Ramos (cell line): ENCODE results near the gene TRERF1.

ENCODE experiments used
- in situ Hi-C: fragments of 300-500 bp; cut with MboI; formaldehyde crosslinking; loops from one replicate; pipeline ENCODE4 v1.14.3; 2022; ENCODE audit warnings: low sequenced_read_pairs; ENCODE audit not compliant: unreplicated experiment

The TRERF1 gene

DNA sequence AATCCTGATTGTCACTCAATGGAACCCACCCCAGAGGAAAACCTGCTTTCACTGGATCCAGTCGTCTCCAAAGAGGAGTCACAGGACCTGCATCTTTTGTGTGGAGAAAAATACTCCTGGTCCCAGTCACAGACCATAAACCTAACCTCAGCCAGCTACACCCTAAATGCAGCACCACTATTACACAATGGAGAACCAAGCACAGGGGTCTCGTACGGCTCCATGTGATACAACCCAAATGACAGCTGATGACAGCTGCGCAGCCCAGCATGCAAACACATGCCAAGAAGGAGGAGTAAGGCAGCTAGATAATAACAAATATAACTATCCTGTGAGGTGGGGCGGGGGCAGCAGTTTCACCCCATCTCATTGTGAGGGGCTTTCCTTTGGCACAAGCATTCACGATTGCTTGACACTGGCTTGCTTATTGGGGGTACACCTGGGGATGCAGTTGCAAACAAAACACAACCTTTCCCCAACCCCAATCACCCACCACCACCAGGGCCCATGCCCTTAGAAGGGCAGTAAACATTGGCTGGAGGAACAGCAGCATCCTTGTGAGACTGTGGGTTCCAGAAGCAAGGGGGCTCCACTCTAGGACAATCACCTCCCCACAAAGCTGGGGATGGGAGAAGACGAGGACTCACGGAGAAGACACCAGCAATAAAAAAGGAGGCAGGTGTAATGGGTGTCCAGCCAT lies 51.5 kb downstream of the TRERF1 start:
- in situ Hi-C loops: no loop called here

DNA sequence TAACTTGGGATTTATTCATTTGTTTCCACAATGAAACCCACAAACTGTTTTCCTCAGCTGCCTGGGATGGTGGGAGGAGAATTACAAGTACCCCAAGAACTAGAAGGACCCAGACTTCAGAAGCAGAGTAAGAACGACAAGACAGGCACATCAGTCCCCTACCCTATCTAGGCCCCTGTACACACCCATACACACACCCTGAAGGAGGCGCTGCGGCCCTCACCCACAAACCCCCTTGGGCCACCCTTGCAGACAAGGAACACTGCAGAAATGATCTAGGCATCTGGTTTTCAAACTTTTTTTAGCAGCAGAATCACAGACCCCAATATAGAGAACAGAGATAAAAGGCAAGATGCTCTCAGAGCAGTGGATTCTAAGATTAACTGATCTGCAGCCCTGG lies 55.0 kb downstream of the TRERF1 start:
- in situ Hi-C loops: no loop called here

DNA sequence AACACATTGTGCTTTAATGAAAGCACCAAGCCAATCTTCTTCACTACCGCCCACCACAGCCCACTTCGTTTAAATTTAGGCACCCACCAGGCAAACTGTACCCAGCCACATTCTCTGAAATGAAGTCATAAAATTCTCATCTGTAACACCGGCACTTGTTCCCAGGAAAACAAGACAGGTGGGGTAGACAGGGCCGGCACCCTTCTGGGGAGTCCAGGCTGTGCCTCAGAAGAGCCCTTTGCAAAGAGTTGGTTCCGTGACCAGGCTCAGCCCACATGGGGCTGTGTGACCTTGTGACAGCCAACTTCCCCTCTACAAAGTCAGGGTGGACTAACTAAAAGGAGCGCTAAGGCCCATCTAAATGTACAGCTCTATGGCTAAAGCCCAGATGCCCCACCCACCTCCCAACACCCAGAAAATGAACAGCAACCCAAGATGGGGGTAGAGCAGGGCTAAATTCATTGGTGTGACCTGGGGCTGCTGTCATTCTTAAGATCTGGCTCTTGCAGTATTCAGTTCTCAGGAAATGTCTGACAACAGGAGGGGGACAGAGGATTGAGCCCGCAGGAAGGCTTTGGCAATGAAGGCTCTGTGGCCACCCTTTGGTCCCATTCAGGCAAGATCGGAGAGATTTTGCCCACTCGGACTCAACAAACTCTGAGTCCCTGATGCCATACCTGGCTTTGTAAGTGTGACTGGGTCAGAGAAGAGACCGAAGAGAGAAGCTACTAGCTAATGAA lies 56.7 kb downstream of the TRERF1 start:
- in situ Hi-C loops: no loop called here

DNA sequence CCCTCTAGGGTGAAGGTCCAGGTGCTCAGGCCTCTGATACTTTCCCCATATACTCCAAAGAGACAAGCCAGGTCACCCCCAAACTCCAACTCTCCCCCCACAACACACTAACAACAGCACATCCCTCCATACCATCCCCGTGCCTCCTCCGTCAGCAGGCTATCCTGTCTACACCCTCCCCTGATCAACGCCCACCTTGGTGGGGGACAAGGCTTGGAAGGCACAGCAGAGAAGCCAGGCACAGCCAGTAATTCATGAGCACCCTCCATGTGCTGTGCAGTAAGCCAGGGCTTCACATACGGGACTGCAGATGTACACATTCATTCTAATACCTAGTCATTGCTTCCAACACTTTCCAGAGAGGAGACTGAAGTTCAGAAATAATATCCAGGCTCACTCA lies 57.6 kb downstream of the TRERF1 start:
- in situ Hi-C loops: no loop called here

DNA sequence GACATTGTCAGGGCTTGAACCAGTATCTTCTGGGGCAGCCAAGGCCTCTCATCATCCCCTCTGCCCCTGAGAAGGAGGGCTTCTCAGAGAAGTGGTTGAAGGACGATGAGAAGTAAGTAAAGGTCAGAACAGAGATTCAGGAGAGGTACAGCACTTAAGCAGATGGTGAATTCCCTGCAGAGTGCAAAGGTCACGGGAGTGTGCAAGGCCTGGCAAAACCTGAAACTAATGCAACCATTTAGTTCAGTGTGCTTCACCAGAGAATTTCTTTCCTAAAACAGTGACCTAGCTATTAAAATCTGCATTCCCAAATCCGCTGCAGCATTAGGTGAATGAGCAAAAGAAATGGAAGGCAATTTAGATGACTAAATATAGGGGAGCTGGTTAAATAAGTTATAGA lies 58.4 kb downstream of the TRERF1 start:
- in situ Hi-C loops: no loop called here

DNA sequence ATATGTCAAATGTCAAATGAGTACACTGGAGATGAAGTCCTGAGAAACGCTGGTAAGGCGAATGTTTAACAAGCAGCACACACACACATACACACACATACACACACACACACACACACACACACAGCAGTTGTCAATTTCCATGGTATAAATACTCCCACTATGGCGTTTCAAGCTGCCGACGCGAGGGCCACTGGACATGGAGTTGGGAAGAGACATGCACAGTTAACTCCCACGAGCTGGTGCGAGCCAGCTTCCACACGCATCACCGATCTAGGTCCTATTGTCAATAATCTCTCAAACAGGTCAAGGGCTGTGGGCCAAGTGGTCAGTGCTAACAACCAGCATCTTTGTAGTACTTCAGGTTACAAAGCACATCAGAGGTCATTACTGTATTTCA lies 58.9 kb downstream of the TRERF1 start:
- in situ Hi-C loops: no loop called here

DNA sequence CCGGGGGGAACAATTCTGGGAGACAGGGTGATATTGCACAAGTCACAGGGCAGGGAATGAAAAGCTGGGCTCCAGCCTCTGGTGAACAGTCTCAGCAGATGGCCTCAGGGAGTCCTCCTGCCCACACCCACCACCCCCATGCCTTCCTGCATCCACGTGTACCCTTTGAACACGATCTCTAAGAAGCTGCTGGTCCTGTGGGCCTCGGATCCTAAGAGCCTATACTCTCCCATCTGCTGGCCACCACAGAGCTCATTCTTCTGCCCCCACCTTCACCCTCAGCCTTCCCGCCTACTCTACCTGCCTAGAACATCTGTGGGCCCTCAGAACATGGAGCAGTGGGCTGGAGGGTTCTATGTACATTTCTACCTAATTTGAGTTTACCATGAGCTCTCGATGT lies 60.3 kb downstream of the TRERF1 start:
- in situ Hi-C loops: no loop called here

DNA sequence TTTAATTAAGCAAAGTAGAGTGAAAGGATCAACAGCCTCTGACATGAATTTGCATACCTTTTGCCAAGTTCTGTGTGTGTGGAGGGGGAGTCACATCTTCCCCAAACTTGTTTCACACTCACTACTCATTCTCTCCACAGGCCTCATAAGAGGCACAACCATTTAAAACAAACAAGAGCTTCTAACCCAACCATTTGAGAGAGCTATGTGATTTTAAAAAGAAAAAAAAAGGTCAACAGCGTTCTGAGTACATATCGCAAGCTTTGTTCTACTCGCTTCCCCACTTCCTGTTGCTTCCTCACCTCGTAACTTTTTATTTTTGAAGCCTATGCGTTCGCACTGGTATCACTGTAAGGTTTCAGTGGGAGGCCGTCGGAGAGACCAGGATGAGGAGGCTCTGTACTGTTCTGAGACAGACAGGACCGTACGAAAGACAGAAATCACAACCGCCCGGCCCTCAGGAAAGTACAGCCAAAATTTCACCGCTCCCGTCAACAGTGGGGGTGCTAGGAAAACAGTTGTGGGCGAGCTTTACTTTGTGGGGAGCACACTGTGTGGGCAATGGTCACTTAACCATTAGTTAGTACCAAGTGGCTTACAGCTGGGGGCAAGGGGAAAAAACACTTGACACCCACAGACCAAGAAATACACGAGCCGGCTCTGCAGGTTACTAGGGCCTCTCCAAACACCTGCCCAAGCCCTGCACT lies 61.3 kb downstream of the TRERF1 start:
- in situ Hi-C loops: no loop called here

DNA sequence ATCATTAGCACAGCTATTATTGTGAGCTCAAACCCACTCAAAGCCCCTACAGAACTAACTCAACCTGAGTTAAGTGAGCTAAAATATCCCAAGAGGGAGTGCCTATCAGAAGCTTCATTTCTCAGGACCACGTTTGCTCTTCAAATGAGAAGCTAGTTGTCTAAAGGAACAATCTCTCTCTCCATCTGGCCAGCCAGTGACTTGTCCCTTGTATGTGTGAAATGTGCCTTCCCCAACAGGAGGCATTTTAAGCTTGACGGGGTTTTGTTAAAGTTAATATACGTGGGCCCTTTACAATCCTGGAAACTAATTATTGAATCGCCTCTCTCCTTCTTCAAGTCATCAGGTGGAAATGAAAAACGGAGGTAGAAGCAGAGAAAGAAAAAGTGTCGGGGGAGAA lies 62.0 kb downstream of the TRERF1 start:
- in situ Hi-C loops: no loop called here

DNA sequence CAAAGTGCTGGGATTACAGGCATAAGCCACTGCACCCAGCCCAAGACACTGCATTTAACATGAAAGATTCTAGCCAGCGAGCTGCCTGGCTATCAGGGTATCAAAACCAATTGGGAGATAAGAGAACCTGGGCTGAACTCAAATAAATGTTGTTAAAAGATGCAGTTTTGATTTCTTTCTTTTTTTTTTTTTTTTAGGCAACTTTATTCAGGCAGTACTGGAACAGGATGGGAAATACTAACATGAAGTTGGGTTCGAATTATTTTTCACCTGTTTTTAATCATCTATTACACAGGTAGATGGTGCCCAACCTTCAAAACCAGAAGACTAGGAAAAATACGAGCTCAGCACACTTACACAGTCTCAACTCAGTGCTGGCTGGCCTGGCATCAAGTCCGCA lies 63.7 kb downstream of the TRERF1 start:
- in situ Hi-C loops: no loop called here

DNA sequence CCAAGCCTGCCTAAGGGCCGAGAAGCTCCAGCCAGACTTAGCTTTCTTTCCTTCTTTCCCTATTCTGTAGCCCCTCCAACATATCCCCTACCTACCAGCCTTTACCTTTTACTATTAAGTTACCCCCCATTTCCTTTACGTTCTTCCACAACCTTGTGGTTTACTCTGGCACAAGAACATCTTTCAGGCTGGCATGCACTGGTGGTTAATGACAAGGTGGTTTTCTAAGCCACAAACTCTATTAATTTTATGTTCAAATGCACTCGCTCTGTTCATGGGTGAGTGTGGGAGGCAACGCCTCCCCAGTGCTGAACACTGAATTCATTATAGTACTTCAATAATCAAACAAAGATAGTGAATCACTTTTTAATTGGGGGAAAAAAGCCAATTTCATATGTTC lies 64.4 kb downstream of the TRERF1 start:
- in situ Hi-C loops: no loop called here

DNA sequence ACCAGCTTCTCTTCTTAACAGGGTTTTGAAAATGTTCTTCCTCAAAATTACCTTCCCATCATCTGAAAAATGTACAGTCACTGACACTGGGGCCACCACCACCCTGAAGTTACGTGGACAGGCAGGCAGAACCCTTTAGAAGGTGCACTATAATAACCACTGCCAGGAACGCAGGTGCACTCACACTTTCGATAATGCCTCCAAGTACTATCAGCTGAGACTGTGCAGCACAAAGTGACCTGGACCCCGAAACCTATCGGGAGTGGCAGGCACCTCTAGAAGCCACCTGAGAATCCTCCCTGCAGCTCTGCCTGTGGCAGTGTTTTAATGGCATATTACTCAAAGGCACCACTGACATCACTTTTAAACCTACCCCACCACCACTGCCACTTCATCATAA lies 66.4 kb downstream of the TRERF1 start:
- in situ Hi-C loops: no loop called here

DNA sequence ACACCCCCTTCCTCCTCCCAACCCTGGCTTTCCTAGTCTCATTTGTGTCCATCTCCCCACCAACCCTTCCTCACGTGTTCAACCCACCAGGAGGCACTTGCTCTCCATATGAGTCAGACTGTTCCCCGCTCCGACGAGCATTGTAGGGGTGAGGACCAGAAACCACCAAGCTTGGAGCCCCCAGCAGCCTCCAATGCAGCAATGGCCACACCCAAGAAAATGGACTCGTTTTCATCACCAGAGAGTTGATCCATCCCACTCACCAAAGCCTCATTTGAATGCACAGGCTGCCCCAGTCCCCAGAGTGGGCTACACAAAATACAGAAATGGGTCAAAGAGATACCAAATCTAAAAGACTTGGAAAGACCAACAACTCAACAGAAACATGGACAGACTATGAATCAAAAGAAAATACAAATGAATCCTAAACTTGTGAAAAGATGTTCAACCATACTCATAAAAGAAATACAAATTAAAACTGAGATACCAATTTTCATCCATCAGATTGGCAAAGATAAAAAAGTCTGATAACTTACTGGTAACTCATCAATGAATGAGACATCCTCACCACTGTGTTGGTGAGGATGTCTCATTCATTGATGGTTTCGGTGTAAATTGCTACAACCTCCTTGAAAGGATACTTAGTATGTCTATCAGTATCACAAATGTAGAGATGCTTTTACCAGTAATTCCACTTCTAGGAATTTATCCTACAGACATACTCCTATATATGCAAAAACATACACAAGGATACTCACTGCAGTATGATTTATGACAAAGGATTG lies 68.1 kb downstream of the TRERF1 start:
- in situ Hi-C loops: no loop called here

DNA sequence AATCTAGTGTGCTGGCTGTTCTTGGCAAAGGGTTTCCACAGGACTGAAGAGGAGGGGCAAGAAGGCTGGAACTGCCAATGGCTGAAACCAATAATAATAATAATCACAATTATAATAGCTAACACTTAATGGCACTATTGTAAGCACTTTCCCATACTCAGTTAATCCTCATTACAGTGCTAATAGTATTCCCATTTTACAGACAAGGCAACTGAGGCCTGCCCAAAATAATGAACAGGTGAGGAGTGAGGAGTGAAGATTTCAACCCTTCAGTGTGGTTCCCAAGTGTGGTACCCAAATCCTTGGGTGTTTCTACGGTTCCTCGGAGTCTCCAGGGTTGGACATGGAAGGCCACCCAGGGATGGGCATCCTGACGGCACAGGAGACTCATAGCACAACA lies 69.9 kb downstream of the TRERF1 start:
- in situ Hi-C loops: no loop called here

DNA sequence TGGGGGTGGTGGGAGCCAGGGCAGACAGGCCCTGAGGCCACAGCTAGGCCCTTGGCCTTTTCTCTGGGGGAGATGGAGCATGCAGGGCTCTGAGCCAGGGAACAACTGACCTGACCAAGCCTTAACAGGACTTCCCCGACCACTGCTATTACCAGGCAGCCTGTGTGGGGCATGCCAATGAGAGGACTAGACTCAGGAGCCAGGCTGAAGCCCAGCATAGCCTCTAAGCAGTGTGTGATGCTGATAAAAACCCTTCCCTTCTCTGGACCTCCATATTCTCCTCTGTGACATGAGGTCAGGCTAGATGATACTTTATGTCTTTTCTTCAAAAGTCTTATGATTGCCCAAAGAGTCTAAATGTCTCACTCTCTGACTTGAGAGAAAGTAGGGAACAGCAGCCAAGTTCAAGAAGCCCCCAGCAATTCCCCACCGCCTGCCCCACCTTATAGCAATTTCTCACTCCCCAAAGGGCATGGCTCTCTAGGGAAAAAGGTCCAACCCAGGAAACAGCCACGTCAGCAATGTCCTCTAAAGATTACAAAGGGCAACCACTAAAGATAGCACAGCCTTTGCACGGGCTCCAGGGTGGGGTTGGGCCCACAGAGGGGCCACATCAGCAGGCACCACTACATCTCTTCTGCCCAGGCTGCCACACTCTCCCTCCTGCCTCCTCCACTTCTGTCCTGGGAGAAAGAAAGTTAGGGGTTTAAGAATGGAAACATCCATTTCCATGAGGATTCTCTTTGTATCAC lies 71.3 kb downstream of the TRERF1 start:
- in situ Hi-C loops: no loop called here

DNA sequence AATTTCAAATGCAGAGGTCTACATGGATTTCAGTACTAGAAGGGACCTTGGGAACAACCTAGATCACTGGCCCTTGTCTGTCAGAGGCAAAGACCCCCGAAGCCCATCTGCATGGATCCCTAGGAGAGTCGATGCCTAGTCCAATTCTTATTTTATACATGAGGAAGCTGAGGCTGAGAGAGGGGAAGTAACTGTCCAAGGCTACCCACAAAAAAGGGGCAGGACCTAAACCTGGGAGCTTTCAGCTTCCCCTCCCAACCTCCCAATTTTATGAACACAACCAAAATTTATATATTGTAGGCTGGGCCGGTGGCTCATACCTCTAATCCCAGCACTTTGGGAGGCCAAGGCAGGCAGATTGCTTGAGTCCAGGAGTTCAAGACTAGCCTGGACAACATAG lies 73.2 kb downstream of the TRERF1 start:
- in situ Hi-C loops: no loop called here

DNA sequence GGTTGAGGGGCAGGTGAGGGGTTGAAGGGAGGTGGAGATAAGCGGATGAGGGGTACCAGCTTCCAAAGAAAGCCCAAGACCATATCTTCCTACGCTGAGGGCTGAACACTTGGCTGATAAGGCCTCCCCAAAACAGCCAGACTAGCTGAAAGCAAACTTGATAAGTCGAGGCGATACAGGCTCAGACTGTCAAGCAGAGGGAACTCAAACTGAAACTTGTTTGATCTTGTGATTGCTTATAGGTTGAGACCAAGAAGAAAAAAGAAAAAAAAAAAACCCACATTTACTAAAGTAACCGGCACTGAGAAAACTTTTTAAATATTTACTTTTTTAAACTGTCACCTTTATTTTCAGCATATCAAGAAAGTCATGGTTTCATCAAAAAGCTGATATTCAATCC lies 73.6 kb downstream of the TRERF1 start:
- in situ Hi-C loops: no loop called here

DNA sequence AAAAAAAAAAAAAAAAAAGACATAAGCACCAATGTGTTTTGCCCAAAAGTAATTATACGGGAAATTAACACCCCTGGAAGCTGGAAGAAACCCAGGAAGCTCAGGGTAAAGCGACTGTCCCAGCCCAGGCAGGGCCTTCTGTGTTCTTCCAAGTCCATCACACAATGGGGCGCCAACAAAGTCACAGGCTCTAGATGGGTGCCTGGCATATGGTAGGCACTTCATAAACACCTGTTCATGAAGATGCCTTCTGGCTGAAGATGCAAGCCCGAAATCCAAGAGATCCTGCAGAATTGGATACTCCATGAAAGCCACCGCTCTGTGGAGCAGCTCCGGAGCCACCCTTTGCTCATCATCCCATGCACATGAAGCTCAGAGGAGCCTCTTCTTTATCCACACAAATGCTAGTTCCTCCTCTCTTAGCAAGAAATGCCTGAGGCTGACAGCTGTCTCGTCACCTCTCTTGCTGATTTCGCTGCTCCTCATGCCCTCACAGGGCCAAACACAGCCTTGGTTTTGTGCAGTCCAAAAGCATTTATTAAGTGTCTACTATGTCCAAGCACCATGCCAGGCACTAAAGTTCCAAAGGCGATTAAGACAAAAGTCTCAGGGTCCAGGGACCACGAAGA lies 76.6 kb downstream of the TRERF1 start:
- in situ Hi-C loops: no loop called here

DNA sequence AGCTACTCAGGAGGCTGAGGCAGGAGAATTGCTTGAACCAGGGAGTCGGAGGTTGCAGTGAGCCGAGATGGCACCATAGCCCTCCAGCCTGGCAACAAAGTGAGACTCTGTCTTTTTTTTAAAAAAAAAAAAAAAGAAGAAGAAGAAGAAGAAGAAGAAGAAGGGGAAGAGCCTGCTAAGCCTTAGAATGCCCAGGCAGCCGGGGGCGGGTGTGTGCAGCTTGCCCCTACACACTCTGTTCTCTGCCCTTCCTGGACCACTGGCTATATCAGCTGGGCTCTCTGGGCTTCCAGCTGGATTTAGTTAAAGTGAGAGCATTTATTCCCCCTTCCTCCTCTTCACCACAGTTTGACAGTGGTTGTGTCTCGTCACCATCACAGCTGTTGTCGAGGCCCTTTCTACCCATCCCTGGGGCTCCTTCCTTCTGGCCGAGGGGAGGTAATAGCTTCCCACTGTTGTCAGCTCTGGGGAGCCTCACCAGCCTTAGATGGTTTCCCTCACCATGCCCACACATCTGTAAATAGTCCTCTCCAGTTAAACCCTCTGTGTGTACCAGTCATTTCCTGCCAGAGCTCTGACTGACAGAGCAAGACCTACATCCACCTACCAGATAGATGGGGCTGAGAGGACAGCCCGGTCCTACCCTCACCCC lies 77.6 kb downstream of the TRERF1 start:
- in situ Hi-C loops: no loop called here
